SK-N-MC (cell line): ENCODE results near the gene FHOD3.

ENCODE experiments used
- EZH2 ChIP-seq: fragments of 200-600 bp; sonication (generic); IDR thresholded peaks from one replicate; pipeline ENCODE4 v1.6.1; 2017; ENCODE audit warnings: antibody characterized with exemption
- FOXP2 ChIP-seq: optimal IDR thresholded peaks from 2 replicates; pipeline ENCODE3; 2011; ENCODE audit warnings: mild to moderate bottlenecking, moderate library complexity; ENCODE audit not compliant: insufficient read depth; ENCODE audit errors: extremely low read length, control extremely low read depth
- POLR2AphosphoS5 ChIP-seq: IDR thresholded peaks from 2 replicates; pipeline ENCODE4 v1.6.1; 2012; ENCODE audit warnings: mild to moderate bottlenecking, low read depth, low read length, borderline replicate concordance

GRCh38 chr18:36312806-36313395 lies 15.4 kb downstream of the FHOD3 start:
- TF ChIP-seq EZH2 (no peak), POLR2AphosphoS5 (no peak), FOXP2 (no peak)
